WTC11 (cell line): ENCODE measurements around the gene ZMYND12. TPM values are rescaled to one million over a fixed set of nuclear protein-coding genes. Genes with fewer than 3 reads are reported as not detected.

ENCODE experiments used
- ATAC-seq: fragments of 200-7000 bp; cut with Tn5 transposase; 2 replicates; pipeline ENCODE4 v1.10.0; 2021; ENCODE audit warnings: mild to moderate bottlenecking, moderate library complexity
- CTCF ChIA-PET: fragments of 300-600 bp; sonication (Branson Sonifier 250); formaldehyde crosslinking; loops from one replicate; lab custom pipeline; 2021; ENCODE audit warnings: antibody characterized with exemption; lab: Charles Lee
- POLR2A ChIA-PET: fragments of 350-600 bp; sonication (Branson Sonifier 250); formaldehyde crosslinking; loops from one replicate; lab custom pipeline; 2021; ENCODE audit warnings: antibody characterized with exemption; lab: Charles Lee
- DNase-seq: peaks from one replicate; pipeline ENCODE4 v3.0.0; 2021; ENCODE audit warnings: low spot score
- H3K27ac Mint-ChIP-seq: 2 replicates; pipeline ENCODE4 v1.8.0; 2021; ENCODE audit warnings: mixed read lengths
- H3K27me3 Mint-ChIP-seq: 2 replicates; pipeline ENCODE4 v1.8.0; 2021; ENCODE audit warnings: low read depth, mild to moderate bottlenecking, moderate library complexity, mixed read lengths
- H3K36me3 Mint-ChIP-seq: 2 replicates; pipeline ENCODE4 v1.8.0; 2021; ENCODE audit warnings: mixed read lengths
- H3K4me1 Mint-ChIP-seq: 2 replicates; pipeline ENCODE4 v1.8.0; 2022; ENCODE audit warnings: mixed read lengths
- H3K4me3 Mint-ChIP-seq: 2 replicates; pipeline ENCODE4 v1.8.0; 2021; ENCODE audit warnings: mild to moderate bottlenecking, moderate library complexity, mixed read lengths
- H3K9me3 Mint-ChIP-seq: 2 replicates; pipeline ENCODE4 v1.8.0; 2021; ENCODE audit warnings: mixed read lengths
- CBFB ChIP-seq: sonication (generic); formaldehyde crosslinking; IDR thresholded peaks from 2 replicates; pipeline ENCODE4 v1.8.1; 2022; ENCODE audit warnings: mild to moderate bottlenecking, low read depth, missing genetic modification reagents
- CTCF ChIP-seq: fragments of 200-600 bp; IDR thresholded peaks from 2 replicates; pipeline ENCODE4 v1.8.0; 2022; ENCODE audit warnings: antibody characterized with exemption
- E2F4 ChIP-seq: sonication (generic); formaldehyde crosslinking; IDR thresholded peaks from 2 replicates; pipeline ENCODE4 v1.8.1; 2022; ENCODE audit warnings: low read depth, mild to moderate bottlenecking, moderate library complexity, missing genetic modification reagents, borderline replicate concordance
- E2F5 ChIP-seq: sonication (generic); formaldehyde crosslinking; IDR thresholded peaks from 2 replicates; pipeline ENCODE4 v1.8.1; 2022; ENCODE audit warnings: mild to moderate bottlenecking, moderate library complexity, missing genetic modification reagents
- ESRRA ChIP-seq: sonication (generic); formaldehyde crosslinking; IDR thresholded peaks from 2 replicates; pipeline ENCODE4 v1.8.1; 2022; ENCODE audit warnings: mild to moderate bottlenecking, missing genetic modification reagents, borderline replicate concordance
- FOXJ3 ChIP-seq: sonication (generic); formaldehyde crosslinking; IDR thresholded peaks from 2 replicates; pipeline ENCODE4 v1.9.0; 2021; ENCODE audit warnings: missing genetic modification reagents, mild to moderate bottlenecking, borderline replicate concordance
- FOXP4 ChIP-seq: sonication (generic); formaldehyde crosslinking; IDR thresholded peaks from 2 replicates; pipeline ENCODE4 v1.8.0; 2022; ENCODE audit warnings: mild to moderate bottlenecking, missing genetic modification reagents
- GRHL2 ChIP-seq: fragments of 250-450 bp; sonication (Bioruptor Pico); IDR thresholded peaks from 2 replicates; pipeline ENCODE4 v1.8.0; 2022; ENCODE audit warnings: mild to moderate bottlenecking, moderate library complexity; ENCODE audit not compliant: insufficient replicate concordance, severe bottlenecking
- GTF2I ChIP-seq: fragments of 250-450 bp; sonication (Bioruptor Pico); conservative IDR thresholded peaks from 2 replicates; pipeline ENCODE4 v1.4.0; 2021; ENCODE audit warnings: mild to moderate bottlenecking
- NFATC4 ChIP-seq: fragments of 250-450 bp; sonication (Bioruptor Pico); IDR thresholded peaks from 2 replicates; pipeline ENCODE4 v1.9.0; 2021; ENCODE audit warnings: mild to moderate bottlenecking
- NFE2L1 ChIP-seq: sonication (generic); formaldehyde crosslinking; IDR thresholded peaks from 2 replicates; pipeline ENCODE4 v1.8.1; 2023; ENCODE audit warnings: missing genetic modification reagents
- NR1H2 ChIP-seq: sonication (generic); formaldehyde crosslinking; IDR thresholded peaks from 2 replicates; pipeline ENCODE4 v1.9.0; 2021; ENCODE audit warnings: mild to moderate bottlenecking, moderate library complexity, missing genetic modification reagents
- OVOL2 ChIP-seq: fragments of 250-450 bp; sonication (Bioruptor Pico); IDR thresholded peaks from 2 replicates; pipeline ENCODE4 v1.9.0; 2021; ENCODE audit warnings: mild to moderate bottlenecking, borderline replicate concordance
- PREB ChIP-seq: sonication (generic); formaldehyde crosslinking; IDR thresholded peaks from 2 replicates; pipeline ENCODE4 v1.8.1; 2022; ENCODE audit warnings: mild to moderate bottlenecking, missing genetic modification reagents, moderate library complexity, borderline replicate concordance
- RORB ChIP-seq: fragments of 250-450 bp; sonication (Bioruptor Pico); IDR thresholded peaks from 2 replicates; pipeline ENCODE4 v1.9.0; 2021; ENCODE audit warnings: mild to moderate bottlenecking
- SOX15 ChIP-seq: fragments of 250-450 bp; sonication (Bioruptor Pico); IDR thresholded peaks from 2 replicates; pipeline ENCODE4 v1.9.0; 2021; ENCODE audit warnings: mild to moderate bottlenecking
- ZNF121 ChIP-seq: sonication (generic); formaldehyde crosslinking; IDR thresholded peaks from 2 replicates; pipeline ENCODE4 v1.8.0; 2023; ENCODE audit warnings: missing genetic modification reagents
- ZNF138 ChIP-seq: sonication (generic); formaldehyde crosslinking; conservative IDR thresholded peaks from 2 replicates; pipeline ENCODE4 v1.8.1; 2022; ENCODE audit warnings: mild to moderate bottlenecking, moderate library complexity, missing genetic modification reagents
- ZNF425 ChIP-seq: fragments of 250-450 bp; sonication (Bioruptor Pico); conservative IDR thresholded peaks from 2 replicates; pipeline ENCODE4 v1.9.0; 2021; ENCODE audit warnings: mild to moderate bottlenecking
- ZNF671 ChIP-seq: fragments of 250-450 bp; sonication (Bioruptor Pico); IDR thresholded peaks from 2 replicates; pipeline ENCODE4 v1.8.0; 2021; ENCODE audit warnings: mild to moderate bottlenecking
- total RNA-seq: library from RNA; stranded (reverse); gene quantifications from 3 replicates; pipeline ENCODE4 v1.2.3, GENCODE V29; 2021

Gene ZMYND12
- total RNA-seq, 1 experiment from 2014 or later = 0.63 TPM

- Mint-ChIP-seq H3K36me3 (no peaks in the 10 kb centered on the region), H3K4me3 (no peak overlapping the region), H3K4me1 (peaks cover 21% of the 10 kb centered on the region), H3K27ac (no peak overlapping the region), H3K9me3 (0 out of 2 replicates have a peak, but pooled peaks cover 4% of the 10 kb centered on the region), H3K27me3 (no peaks in the 10 kb centered on the region)
- no peak for ATAC-seq
- ChIA-PET POLR2A (no interaction called here), CTCF (interaction anchor here (0.9 kb wide), 1 partner anchor 256 kb away, joined by 3 read pairs; no protein-coding TSS in a partner anchor)
- DNase-seq = no peak
- TF ChIP-seq CBFB (CRISPR knock-in tag) (no peak), NFATC4 (no peak), OVOL2 (CRISPR knock-in tag) (no peak), NFE2L1 (CRISPR knock-in tag) (no peak), CTCF (no peak), GTF2I (CRISPR knock-in tag) (no peak), FOXJ3 (CRISPR knock-in tag) (no peak), E2F4 (CRISPR knock-in tag) (no peak), FOXP4 (no peak), RORB (CRISPR knock-in tag) (no peak), ZNF425 (CRISPR knock-in tag) (no peak), PREB (CRISPR knock-in tag) (no peak), SOX15 (no peak), ZNF121 (CRISPR knock-in tag) (no peak), GRHL2 (CRISPR knock-in tag) (no peak), ZNF138 (CRISPR knock-in tag) (no peak), ESRRA (CRISPR knock-in tag) (no peak), ZNF671 (no peak), NR1H2 (CRISPR knock-in tag) (no peak), E2F5 (no peak)
Measured at GRCh38 chr1:42429603-42430002, 26.2 kb downstream of the ZMYND12 start.
